Transverse colon (tissue), 4 donors: ENCODE results near the gene NCAPD3. TPM values are rescaled to one million over a fixed set of nuclear protein-coding genes. Genes with fewer than 3 reads are reported as not detected.

Experiments used
- DNase-seq: peaks from one replicate; pipeline ENCODE4 v3.0.0-alpha.2; 2019
- H3K27ac ChIP-seq, 4 donors: fragments of 200-600 bp; sonication (generic); 2 replicates each; pipeline ENCODE4 v1.5.1; 2016 to 2018; ENCODE audit warnings: inconsistent platforms in 4 of 4
- H3K27me3 ChIP-seq: fragments of 200-600 bp; sonication (generic); 2 replicates; pipeline ENCODE4 v1.5.1; 2017; ENCODE audit warnings: inconsistent platforms
- H3K36me3 ChIP-seq, 4 donors: fragments of 200-600 bp; sonication (generic); 2 replicates each; pipeline ENCODE4 v1.5.1; 2017 to 2019; ENCODE audit warnings: inconsistent platforms in 4 of 4
- H3K4me1 ChIP-seq, 4 donors: fragments of 200-600 bp; sonication (generic); 2 replicates each; pipeline ENCODE4 v1.5.1; 2017 to 2020; ENCODE audit warnings: inconsistent platforms in 4 of 4
- H3K4me3 ChIP-seq, 4 donors: fragments of 200-600 bp; sonication (generic); 1 replicate in 1 of 4; 2 replicates in 3 of 4; pipeline versions ENCODE4 v1.5.1 to v1.6.1; 2017 to 2019; ENCODE audit warnings: inconsistent platforms in 4 of 4
- H3K9me3 ChIP-seq, 2 donors: fragments of 200-600 bp; sonication (generic); 2 replicates each; pipeline ENCODE4 v1.5.1; 2017 to 2019; ENCODE audit warnings: inconsistent platforms in 2 of 2
- EP300 ChIP-seq: sonication (generic); formaldehyde crosslinking; IDR thresholded peaks from one replicate; pipeline ENCODE4 v1.6.1; 2017; ENCODE audit warnings: antibody characterized with exemption, low read depth
- POLR2A ChIP-seq: fragments of 450-650 bp; IDR thresholded peaks from one replicate; pipeline ENCODE4 v1.6.1; 2016; ENCODE audit warnings: antibody characterized with exemption, mild to moderate bottlenecking, moderate library complexity
- POLR2AphosphoS5 ChIP-seq, 3 donors: sonication (generic); formaldehyde crosslinking; IDR thresholded peaks; one replicate each; pipeline ENCODE4 v1.6.1; 2016; ENCODE audit warnings: antibody characterized with exemption in 3 of 3
- WGBS, 2 donors: methylation state at CpG; one replicate each; pipeline ENCODE4 v1.1.5; 2018; ENCODE audit warnings: low coverage in 1 of 2; 5-methylcytosine and 5-hydroxymethylcytosine counted together
- in situ Hi-C, 4 donors: fragments of 200-750 bp; cut with MboI; loops; one replicate each; pipeline versions ENCODE4 v1.15.0 to v1.15.1; 2017; ENCODE audit warnings: low sequenced_read_pairs in 3 of 4, low pct_ligation_motif_present in 1 of 4, low pct_unique_long_range_greater_than_20kb in 1 of 4
- intact Hi-C: fragments of 100-400 bp; cut with DNase I; formaldehyde crosslinking; loops from one replicate; pipeline ENCODE4 v1.15.1; 2023; ENCODE audit warnings: low total_unique reads
- total RNA-seq, 4 donors: library from RNA; depleted of rRNA; stranded (reverse); fragments of >200 nt; gene quantifications; one replicate each; pipeline ENCODE4 v1.1.0, GENCODE V29; 2016
- TF ChIP-seq, protein P1 (sequence below), 5 experiments: fragments of 200-600 bp in 3 of 5; fragments of 450-650 bp in 2 of 5; sonication (generic) in 3 of 5; IDR thresholded peaks; 1 replicate in 2 of 5; 2 replicates in 3 of 5; pipeline ENCODE4 v1.5.1; 2016 to 2017; ENCODE audit warnings: antibody characterized with exemption in 5 of 5, inconsistent platforms in 3 of 5, mild to moderate bottlenecking in 2 of 5, moderate library complexity in 1 of 5

The NCAPD3 gene
- total RNA-seq, 4 donors from 2014 or later: 7.0 to 21.3 (median 13.8) TPM

DNA sequence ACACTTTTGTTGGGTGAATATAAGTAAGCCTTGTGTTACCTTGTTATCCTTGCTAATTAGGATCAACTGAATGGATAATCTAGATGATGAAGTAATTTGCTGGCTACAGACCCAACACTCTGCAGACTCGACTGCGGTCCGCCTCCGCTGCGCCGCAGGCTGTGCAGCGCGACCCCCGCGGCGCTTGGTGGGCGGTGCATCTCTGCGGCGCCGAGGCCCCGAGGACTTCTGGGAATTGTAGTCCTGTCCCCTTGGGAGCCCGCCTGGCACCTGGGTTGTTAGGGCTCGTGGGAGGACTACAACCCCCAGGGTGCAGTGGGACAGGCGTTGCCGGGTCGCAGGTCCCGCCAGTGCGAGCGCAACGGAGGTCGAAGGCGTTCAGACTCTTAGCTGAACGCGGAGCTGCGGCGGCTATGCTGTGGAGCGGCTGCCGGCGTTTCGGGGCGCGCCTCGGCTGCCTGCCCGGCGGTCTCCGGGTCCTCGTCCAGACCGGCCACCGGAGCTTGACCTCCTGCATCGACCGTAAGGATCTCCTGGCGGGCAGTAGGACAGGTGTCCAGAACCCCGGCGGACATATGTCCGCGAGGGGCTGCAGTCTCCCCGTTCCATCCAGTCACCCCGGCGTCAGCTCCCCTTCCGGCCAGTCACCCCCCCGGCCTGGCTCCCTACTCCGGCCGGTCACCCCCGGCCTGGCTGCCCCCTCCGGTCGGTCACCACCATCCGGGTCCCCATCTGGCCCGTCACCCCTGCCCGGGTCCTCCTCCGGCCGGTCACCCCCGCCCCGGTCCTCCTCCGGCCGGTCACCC lies 29.6 kb upstream of the NCAPD3 start, which contains the start of the genes ACAD8 and THYN1:
ACAD8 (plus strand) TSS at position 381 of the 806 bp plus-strand sequence; CDS start at position 414, 33 bp downstream.
THYN1 (minus strand) TSS at position 165 of the 806 bp plus-strand sequence. CDS start 470 bp downstream, outside the sequence.
- TF ChIP-seq POLR2A (peak; percentile 74), POLR2AphosphoS5 (IDR thresholded peaks at IDR 0.05) (peak; percentile 76 to 89 (median 86)), EP300 (no peak)
- TF ChIP-seq, protein P1, sequence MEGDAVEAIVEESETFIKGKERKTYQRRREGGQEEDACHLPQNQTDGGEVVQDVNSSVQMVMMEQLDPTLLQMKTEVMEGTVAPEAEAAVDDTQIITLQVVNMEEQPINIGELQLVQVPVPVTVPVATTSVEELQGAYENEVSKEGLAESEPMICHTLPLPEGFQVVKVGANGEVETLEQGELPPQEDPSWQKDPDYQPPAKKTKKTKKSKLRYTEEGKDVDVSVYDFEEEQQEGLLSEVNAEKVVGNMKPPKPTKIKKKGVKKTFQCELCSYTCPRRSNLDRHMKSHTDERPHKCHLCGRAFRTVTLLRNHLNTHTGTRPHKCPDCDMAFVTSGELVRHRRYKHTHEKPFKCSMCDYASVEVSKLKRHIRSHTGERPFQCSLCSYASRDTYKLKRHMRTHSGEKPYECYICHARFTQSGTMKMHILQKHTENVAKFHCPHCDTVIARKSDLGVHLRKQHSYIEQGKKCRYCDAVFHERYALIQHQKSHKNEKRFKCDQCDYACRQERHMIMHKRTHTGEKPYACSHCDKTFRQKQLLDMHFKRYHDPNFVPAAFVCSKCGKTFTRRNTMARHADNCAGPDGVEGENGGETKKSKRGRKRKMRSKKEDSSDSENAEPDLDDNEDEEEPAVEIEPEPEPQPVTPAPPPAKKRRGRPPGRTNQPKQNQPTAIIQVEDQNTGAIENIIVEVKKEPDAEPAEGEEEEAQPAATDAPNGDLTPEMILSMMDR (IDR thresholded peaks at IDR 0.05): peak; percentile 30 to 66 (median 48)
- Histone ChIP-seq H3K4me1 (peaks cover 6 to 22% (median 19%) of the 10 kb centered on the region in 4 donors), H3K27ac (peak within 1 kb of the TSS; percentile 75 to 82 (median 82)), H3K36me3 (no peaks in the 10 kb centered on the region), H3K9me3 (no peaks in the 10 kb centered on the region), H3K4me3 (peak within 1 kb of the TSS; percentile 66 to 100 (median 79)), H3K27me3 (no peaks in the 10 kb centered on the region)
- in situ Hi-C loops: no loop called here
- WGBS, 2 donors: 0% methylated on average over 63 of the region's 70 CpGs; no CpG with 5 or more reads in 1 of the 2 donors
- peak; percentile 97 for DNase-seq
- intact Hi-C loops: no loop called here

DNA sequence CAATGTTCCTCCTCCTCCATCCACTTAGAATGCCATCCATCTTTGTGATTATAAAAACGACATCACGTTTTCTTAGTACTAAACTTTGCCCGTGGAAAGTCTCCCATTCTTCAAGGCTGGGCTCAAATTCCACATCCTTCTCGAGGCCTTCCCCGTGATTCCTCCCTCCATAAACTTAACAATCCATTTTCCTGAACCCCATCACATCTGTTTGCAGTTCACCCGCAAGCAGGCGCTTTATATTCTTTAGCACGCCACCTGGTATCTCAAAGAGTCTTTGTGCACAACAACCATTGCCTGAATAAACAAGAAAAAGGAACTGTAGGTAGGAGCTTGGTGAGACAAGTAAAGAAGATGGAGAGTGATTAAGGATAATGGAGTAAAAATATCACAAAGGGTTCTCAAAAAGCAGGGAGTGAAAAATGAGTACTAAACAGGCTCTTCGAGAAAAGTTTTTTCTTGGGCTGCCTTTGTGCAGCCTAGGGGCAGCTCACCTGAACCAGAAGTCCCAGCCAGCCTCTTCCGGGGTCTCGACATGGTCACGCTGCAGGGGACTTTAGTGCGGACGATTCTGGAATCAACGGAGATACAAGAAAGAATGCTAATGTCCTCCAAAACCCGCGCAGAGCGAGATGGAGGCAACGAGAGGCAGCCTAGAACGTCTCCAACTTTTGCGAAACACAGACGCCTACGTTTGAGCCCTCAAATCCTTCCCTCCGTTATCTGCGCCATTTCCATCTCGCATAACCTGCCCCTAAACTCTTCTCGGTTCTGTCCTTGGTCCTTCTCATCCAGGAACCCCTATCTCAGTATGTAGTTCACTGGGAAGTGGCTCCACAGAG lies 28.8 kb upstream of the NCAPD3 start:
- peaks cover 6 to 22% (median 19%) of the 10 kb centered on the region in 4 donors for H3K4me1 ChIP-seq
- no peak for TF ChIP-seq POLR2A
- TF ChIP-seq POLR2AphosphoS5 (IDR thresholded peaks at IDR 0.05): no peak
- TF ChIP-seq, protein P1 (IDR thresholded peaks at IDR 0.05): no peak
- TF ChIP-seq EP300: no peak
- H3K4me3 ChIP-seq: peak overlapping the region; percentile 27 to 100 (median 79)
- peak overlapping the region; percentile 69 to 82 (median 78) for H3K27ac ChIP-seq
- in situ Hi-C loops: no loop called here
- no peaks in the 10 kb centered on the region for H3K27me3 ChIP-seq
- 3 to 10% methylated on average over 15 to 27 of the region's 27 CpGs for WGBS, 2 donors
- no peaks in the 10 kb centered on the region for H3K9me3 ChIP-seq
- peaks cover 0 to 5% (median 3%) of the 10 kb centered on the region in 4 donors for H3K36me3 ChIP-seq
- intact Hi-C loops: no loop called here
- DNase-seq: no peak

DNA sequence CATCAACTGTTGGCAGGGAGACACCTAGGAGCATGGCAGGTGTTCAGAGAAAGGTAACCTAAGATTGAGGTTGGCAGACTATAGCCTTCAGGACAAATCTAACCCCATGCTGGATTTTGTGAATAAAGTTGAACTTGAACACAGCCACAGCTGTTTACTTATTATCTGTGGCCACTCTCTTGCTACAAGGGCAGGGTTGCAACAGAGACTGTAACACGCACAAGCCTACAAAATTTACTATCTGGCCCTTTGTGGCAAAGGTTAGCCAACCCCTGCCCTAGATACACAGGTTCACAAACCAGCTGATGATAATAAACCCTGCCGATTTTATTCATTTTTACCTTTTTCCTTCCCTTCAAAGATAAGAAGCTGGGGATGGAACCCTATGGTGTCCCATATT lies 26.9 kb upstream of the NCAPD3 start:
- WGBS, 2 donors: 89 to 100% methylated on average over 2 of the region's 2 CpGs
- in situ Hi-C loops: no loop called here
- Histone ChIP-seq H3K4me1 (peaks cover 6 to 22% (median 19%) of the 10 kb centered on the region in 4 donors), H3K4me3 (no peak overlapping the region), H3K27me3 (no peaks in the 10 kb centered on the region), H3K9me3 (no peaks in the 10 kb centered on the region), H3K36me3 (peaks cover 0 to 5% (median 3%) of the 10 kb centered on the region in 4 donors), H3K27ac (no peak overlapping the region)
- intact Hi-C loops: no loop called here
- no peak for DNase-seq
- TF ChIP-seq EP300 (no peak), POLR2AphosphoS5 (IDR thresholded peaks at IDR 0.05) (no peak), POLR2A (no peak)
- TF ChIP-seq, protein P1 (IDR thresholded peaks at IDR 0.05): no peak

DNA sequence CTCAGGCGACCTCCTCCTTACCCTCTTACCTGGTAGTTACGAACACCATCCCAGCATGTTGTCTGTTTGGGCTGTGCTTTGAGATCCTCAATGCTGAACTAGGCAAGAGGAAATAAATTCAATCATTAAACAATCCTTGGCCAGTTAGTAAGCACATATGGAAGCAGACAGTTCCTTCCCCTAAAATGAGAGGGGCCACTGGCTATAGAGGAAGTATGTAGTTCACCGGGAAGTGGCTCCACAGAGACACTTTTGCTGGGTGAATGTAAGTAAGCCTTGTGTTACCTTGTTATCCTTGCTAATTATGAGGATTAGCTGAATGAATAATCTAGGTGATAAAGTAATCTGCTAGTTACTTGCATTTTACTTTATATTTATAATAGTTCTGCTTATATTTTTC lies 26.5 kb upstream of the NCAPD3 start:
- in situ Hi-C loops (no loop called here), intact Hi-C loops (no loop called here)
- no peaks in the 10 kb centered on the region for H3K9me3 ChIP-seq
- WGBS, 2 donors: 88 to 100% methylated on average over 1 to 3 of the region's 3 CpGs
- no peaks in the 10 kb centered on the region for H3K27me3 ChIP-seq
- no peak for DNase-seq
- H3K4me3 ChIP-seq: no peak overlapping the region
- H3K4me1 ChIP-seq: peaks cover 6 to 22% (median 19%) of the 10 kb centered on the region in 4 donors
- TF ChIP-seq, protein P1 (IDR thresholded peaks at IDR 0.05): no peak
- TF ChIP-seq POLR2AphosphoS5 (IDR thresholded peaks at IDR 0.05): no peak
- TF ChIP-seq POLR2A: no peak
- TF ChIP-seq EP300: no peak
- peaks cover 0 to 5% (median 3%) of the 10 kb centered on the region in 4 donors for H3K36me3 ChIP-seq
- no peak overlapping the region for H3K27ac ChIP-seq
